HepG2 (cell line): ENCODE measurements around the gene KNCN. TPM values are rescaled to one million over a fixed set of nuclear protein-coding genes. Genes with fewer than 3 reads are reported as not detected.

Experiments used
- ATAC-seq: fragments of 200-7000 bp; cut with Tn5 transposase; 3 replicates; pipeline ENCODE4 v1.9.1; 2020; ENCODE audit warnings: mild to moderate bottlenecking, moderate library complexity
- BruUV-seq: library from RNA; stranded (reverse); fragments of 400-500 nt; replicated peaks from 2 replicates; lab custom pipeline; 2021; lab: Mats Ljungman, UMichigan
- CTCF ChIA-PET: fragments of 300-600 bp; formaldehyde crosslinking; extraction: SDS; loops from one replicate; lab custom pipeline; 2021; ENCODE audit warnings: low total read pairs, inconsistent platforms, low intra/inter-chr PET ratio; lab: Yijun Ruan, JAX
- POLR2A ChIA-PET: fragments of 350-600 bp; sonication (Branson Sonifier 250); formaldehyde crosslinking; loops from one replicate; lab custom pipeline; 2020; ENCODE audit warnings: antibody characterized with exemption, inconsistent platforms; lab: Yijun Ruan, JAX
- DNase-seq: peaks from one replicate; pipeline ENCODE4 v3.0.0-alpha.2; 2015; ENCODE audit warnings: low spot score
- FAIRE-seq: peaks from 3 replicates; lab custom pipeline; 2011; peaks lifted over from hg19 to GRCh38; lab: Jason Lieb, UNC
- H2AFZ ChIP-seq: one replicate; pipeline ENCODE4 v1.6.1; 2011; ENCODE audit warnings: low read length, inconsistent platforms
- H3K27ac ChIP-seq: fragments of 300-600 bp; 3 replicates; pipeline ENCODE4 v1.8.0; 2011; ENCODE audit warnings: mixed run types, mild to moderate bottlenecking, mixed read lengths, low read length, inconsistent platforms; ENCODE audit not compliant: insufficient read depth; ENCODE audit errors: extremely low read length
- H3K27me3 ChIP-seq, 2 experiments: fragments of 200-600 bp in 1 of 2; 2 replicates in 1 of 2; 3 replicates in 1 of 2; pipeline versions ENCODE4 v1.6.0 to v1.8.0; 2011; ENCODE audit warnings: low read length in 2 of 2, mild to moderate bottlenecking in 2 of 2, moderate library complexity in 2 of 2, inconsistent platforms in 1 of 2; ENCODE audit not compliant: insufficient read depth in 2 of 2, control insufficient read depth in 1 of 2
- H3K36me3 ChIP-seq, 2 experiments: fragments of 200-600 bp in 1 of 2; replicated peaks in 1 of 2; 2 replicates in 1 of 2; 3 replicates in 1 of 2; pipeline versions ENCODE4 v1.5.1 to v1.8.0; 2011; ENCODE audit warnings: low read length in 2 of 2, inconsistent platforms in 1 of 2; ENCODE audit not compliant: insufficient read depth in 2 of 2, control insufficient read depth in 1 of 2
- H3K4me1 ChIP-seq: 2 replicates; pipeline ENCODE4 v1.5.1; 2012; ENCODE audit warnings: low read length, inconsistent platforms; ENCODE audit not compliant: insufficient read depth
- H3K4me2 ChIP-seq: 2 replicates; pipeline ENCODE4 v1.6.0; 2011; ENCODE audit warnings: low read depth, low read length, inconsistent platforms
- H3K4me3 ChIP-seq, 3 experiments: fragments of 200-600 bp in 1 of 3; sonication (generic), shearing (Covaris generic) in 1 of 3; replicated peaks in 1 of 3; 2 replicates each; pipeline ENCODE4 v1.5.1; 2011 to 2016; ENCODE audit warnings: low read length in 3 of 3, inconsistent platforms in 2 of 3, low read depth in 2 of 3, mild to moderate bottlenecking in 2 of 3, control low read depth in 1 of 3, mixed read lengths in 1 of 3; ENCODE audit not compliant: insufficient read depth in 1 of 3
- H3K79me2 ChIP-seq: one replicate; pipeline ENCODE4 v1.6.1; 2011; ENCODE audit warnings: low read length, inconsistent platforms; ENCODE audit not compliant: insufficient read depth
- H3K9ac ChIP-seq: 2 replicates; pipeline ENCODE4 v1.6.0; 2011; ENCODE audit warnings: mild to moderate bottlenecking, low read depth, low read length, inconsistent platforms; ENCODE audit not compliant: insufficient read depth
- H3K9me3 ChIP-seq: 2 replicates; pipeline ENCODE4 v1.5.1; 2012; ENCODE audit warnings: mild to moderate bottlenecking, low read length
- H4K20me1 ChIP-seq: 2 replicates; pipeline ENCODE4 v1.6.0; 2011; ENCODE audit warnings: inconsistent platforms, mild to moderate bottlenecking, low read length, moderate library complexity; ENCODE audit not compliant: insufficient read depth
- AGO1 ChIP-seq: fragments of 200-400 bp; formaldehyde crosslinking; IDR thresholded peaks from 2 replicates; pipeline ENCODE4 v1.6.1; 2017; ENCODE audit warnings: mild to moderate bottlenecking, low read depth, low read length, moderate library complexity; ENCODE audit not compliant: poor library complexity, severe bottlenecking
- HDAC1 ChIP-seq: sonication (generic); formaldehyde crosslinking; IDR thresholded peaks from 2 replicates; pipeline ENCODE4 v1.5.1; 2020; ENCODE audit warnings: mild to moderate bottlenecking, missing genetic modification reagents
- JARID2 ChIP-seq: sonication (generic); formaldehyde crosslinking; IDR thresholded peaks from 2 replicates; pipeline ENCODE4 v1.8.1; 2023; ENCODE audit warnings: missing genetic modification reagents, inconsistent platforms; ENCODE audit not compliant: insufficient replicate concordance
- KDM5B ChIP-seq: sonication (generic); formaldehyde crosslinking; IDR thresholded peaks from 2 replicates; pipeline ENCODE4 v1.4.0; 2020; ENCODE audit warnings: missing genetic modification reagents, mild to moderate bottlenecking, borderline replicate concordance
- ZMYM3 ChIP-seq: sonication (generic); formaldehyde crosslinking; IDR thresholded peaks from 2 replicates; pipeline ENCODE4 v1.5.1; 2020; ENCODE audit warnings: mild to moderate bottlenecking, missing genetic modification reagents
- ZNF121 ChIP-seq: sonication (generic); formaldehyde crosslinking; IDR thresholded peaks from 2 replicates; pipeline ENCODE4 v1.5.0; 2020; ENCODE audit warnings: mild to moderate bottlenecking, missing genetic modification reagents
- WGBS: methylation state at CpG from one replicate; pipeline ENCODE4 v1.1.6; 2017; ENCODE audit warnings: low lambda C conversion rate; 5-methylcytosine and 5-hydroxymethylcytosine counted together
- in situ Hi-C: cut with HindIII; loops from 2 replicates; pipeline ENCODE4 v1.10.0; 2017; ENCODE audit warnings: low pct_unique_long_range_greater_than_20kb; ENCODE audit not compliant: extremely low pct_ligation_motif_present
- intact Hi-C: fragments of 100-400 bp; cut with micrococcal nuclease; formaldehyde crosslinking; loops from one replicate; pipeline ENCODE4 v1.10.0; 2022; ENCODE audit not compliant: unreplicated experiment
- polyA plus RNA-seq, 8 experiments: library from polyadenylated mRNA; depleted of rRNA in 3 of 8; stranded (reverse) in 7 of 8; unstranded in 1 of 8; fragments of >200 nt; fragmentation: Illumina TruSeq in 4 of 8; extraction: Trizol in 4 of 8; gene quantifications; 2 replicates each; pipeline versions ENCODE4 v1.2.1 to v1.2.3, GENCODE V29; 2011 to 2016; ENCODE audit warnings: low read depth in 4 of 8, missing spikeins in 1 of 8, mixed read lengths in 1 of 8; ENCODE audit not compliant: insufficient read depth in 1 of 8
- total RNA-seq, 5 experiments: library from RNA; depleted of rRNA; stranded (reverse); fragments of >200 nt; fragmentation: Illumina TruSeq; extraction: Trizol; gene quantifications; 2 replicates each; pipeline ENCODE4 v1.2.3, GENCODE V29; 2016; ENCODE audit warnings: low read depth in 1 of 5
- TF ChIP-seq, protein P1 (sequence below): sonication (generic); formaldehyde crosslinking; IDR thresholded peaks from 2 replicates; pipeline ENCODE4 v1.9.0; 2021; ENCODE audit warnings: missing genetic modification reagents, borderline replicate concordance

The KNCN gene
- total and polyA plus RNA-seq, 2 of the 13 experiments (the other 11 are each of a cell fraction or from before 2014, with no cell fraction given): not detected

DNA sequence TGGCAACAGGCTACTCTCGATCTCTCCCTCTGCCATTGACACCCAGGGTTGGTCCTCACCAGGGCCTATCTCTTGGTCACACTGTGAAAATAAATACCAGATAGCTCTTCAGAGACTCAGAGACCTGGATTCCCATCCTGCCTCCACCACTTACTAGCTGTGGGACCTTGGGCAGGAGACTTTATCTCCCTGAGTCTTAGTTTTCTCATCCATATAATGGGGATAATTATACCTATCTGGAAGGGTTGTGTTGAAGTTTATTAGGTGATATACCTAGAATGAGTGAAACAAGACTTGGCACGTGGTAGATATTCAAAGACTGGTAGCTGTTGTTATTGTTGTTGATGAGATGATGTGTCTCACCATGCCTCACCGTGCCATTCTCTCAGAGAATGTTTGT is 54.4 kb downstream of the KNCN start:
- Histone ChIP-seq H3K79me2 (no peaks in the 10 kb centered on the region), H3K4me1 (no peaks in the 10 kb centered on the region), H3K27ac (no peak overlapping the region), H3K4me2 (no peak overlapping the region)
- DNase-seq (no peak), ATAC-seq (no peak), FAIRE-seq (no peak)
- intact Hi-C loops: no loop called here
- TF ChIP-seq, protein P1, sequence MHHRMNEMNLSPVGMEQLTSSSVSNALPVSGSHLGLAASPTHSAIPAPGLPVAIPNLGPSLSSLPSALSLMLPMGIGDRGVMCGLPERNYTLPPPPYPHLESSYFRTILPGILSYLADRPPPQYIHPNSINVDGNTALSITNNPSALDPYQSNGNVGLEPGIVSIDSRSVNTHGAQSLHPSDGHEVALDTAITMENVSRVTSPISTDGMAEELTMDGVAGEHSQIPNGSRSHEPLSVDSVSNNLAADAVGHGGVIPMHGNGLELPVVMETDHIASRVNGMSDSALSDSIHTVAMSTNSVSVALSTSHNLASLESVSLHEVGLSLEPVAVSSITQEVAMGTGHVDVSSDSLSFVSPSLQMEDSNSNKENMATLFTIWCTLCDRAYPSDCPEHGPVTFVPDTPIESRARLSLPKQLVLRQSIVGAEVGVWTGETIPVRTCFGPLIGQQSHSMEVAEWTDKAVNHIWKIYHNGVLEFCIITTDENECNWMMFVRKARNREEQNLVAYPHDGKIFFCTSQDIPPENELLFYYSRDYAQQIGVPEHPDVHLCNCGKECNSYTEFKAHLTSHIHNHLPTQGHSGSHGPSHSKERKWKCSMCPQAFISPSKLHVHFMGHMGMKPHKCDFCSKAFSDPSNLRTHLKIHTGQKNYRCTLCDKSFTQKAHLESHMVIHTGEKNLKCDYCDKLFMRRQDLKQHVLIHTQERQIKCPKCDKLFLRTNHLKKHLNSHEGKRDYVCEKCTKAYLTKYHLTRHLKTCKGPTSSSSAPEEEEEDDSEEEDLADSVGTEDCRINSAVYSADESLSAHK (CRISPR knock-in tag): no peak
- TF ChIP-seq ZMYM3 (CRISPR knock-in tag) (no peak), JARID2 (CRISPR knock-in tag) (no peak), KDM5B (CRISPR knock-in tag) (no peak), ZNF121 (CRISPR knock-in tag) (no peak), HDAC1 (no peak), AGO1 (no peak)
- TF ChIP-seq, all 625 proteins: peak for 0
- POLR2A ChIA-PET: no interaction called here
- WGBS: 0% methylated on average over 3 of the region's 3 CpGs
- Histone ChIP-seq H4K20me1 (no peaks in the 10 kb centered on the region; the same call in 1 of the 2 replicates), H3K9ac (no peak overlapping the region), H3K9me3 (no peaks in the 10 kb centered on the region), H3K36me3 (no peaks in the 10 kb centered on the region), H3K27me3 (peaks cover 9 to 52% of the 10 kb centered on the region in 2 experiments), H3K4me3 (no peak overlapping the region), H2AFZ (no peak overlapping the region)
- CTCF ChIA-PET: no interaction called here
- BruUV-seq: no TSS peak
- in situ Hi-C loops: no loop called here
